GM21515 (cell line): ENCODE results near the gene CCDC148.

Source experiments
- ATAC-seq: cut with Tn5 transposase; IDR thresholded peaks from one replicate; pipeline ENCODE4 v1.9.1; 2021; ENCODE audit not compliant: unreplicated experiment

The CCDC148 gene

DNA sequence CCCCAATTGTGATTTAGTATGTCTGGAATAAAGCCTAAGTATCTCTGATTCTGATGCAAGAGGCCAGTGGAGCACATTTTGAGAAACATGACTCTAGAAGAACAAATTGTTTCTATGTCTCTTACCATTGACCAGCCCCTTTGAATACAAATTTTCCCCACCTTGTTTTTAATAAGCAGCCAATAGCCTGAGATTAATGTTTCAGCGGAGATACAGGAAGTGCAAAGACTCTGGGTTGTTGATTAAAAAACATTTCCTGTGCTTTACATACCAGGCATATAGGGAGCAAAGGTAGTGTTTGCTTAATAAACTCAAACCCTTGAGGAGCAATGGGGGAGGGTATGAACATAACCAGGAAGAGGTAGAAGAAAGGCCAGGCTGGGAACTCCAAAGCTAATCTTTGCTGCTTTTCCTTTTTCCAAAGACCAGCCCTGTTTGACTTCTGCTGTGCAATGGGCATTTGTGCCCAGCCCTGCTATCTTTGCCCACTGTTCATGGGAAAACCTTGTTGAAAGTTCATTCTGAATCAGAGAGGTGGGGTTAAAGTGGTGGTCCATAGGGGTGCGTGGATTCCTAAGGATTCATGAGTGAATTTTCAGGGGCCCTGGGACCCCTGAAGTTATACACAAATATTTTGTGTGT lies 325.6 kb downstream of the CCDC148 start:
- no peak for ATAC-seq

DNA sequence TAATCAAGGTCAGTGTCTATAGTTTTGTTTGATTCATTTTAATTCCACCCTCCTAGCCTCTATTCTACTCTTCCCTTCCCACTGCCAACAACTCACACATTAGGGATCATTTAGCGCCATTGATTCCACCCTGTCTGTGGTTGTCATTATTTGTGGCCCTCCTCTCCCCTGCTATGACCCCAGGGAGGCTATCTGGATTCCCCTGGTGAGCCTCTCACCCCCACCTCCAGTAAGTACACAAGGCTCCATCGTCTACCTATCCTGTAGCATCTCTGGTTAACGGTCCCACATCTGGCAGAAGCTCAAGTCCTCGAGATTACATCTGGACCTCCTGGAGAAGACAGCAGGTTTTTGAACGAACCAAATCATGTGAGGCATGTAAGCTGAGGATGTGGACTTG lies 327.5 kb downstream of the CCDC148 start:
- no peak for ATAC-seq

DNA sequence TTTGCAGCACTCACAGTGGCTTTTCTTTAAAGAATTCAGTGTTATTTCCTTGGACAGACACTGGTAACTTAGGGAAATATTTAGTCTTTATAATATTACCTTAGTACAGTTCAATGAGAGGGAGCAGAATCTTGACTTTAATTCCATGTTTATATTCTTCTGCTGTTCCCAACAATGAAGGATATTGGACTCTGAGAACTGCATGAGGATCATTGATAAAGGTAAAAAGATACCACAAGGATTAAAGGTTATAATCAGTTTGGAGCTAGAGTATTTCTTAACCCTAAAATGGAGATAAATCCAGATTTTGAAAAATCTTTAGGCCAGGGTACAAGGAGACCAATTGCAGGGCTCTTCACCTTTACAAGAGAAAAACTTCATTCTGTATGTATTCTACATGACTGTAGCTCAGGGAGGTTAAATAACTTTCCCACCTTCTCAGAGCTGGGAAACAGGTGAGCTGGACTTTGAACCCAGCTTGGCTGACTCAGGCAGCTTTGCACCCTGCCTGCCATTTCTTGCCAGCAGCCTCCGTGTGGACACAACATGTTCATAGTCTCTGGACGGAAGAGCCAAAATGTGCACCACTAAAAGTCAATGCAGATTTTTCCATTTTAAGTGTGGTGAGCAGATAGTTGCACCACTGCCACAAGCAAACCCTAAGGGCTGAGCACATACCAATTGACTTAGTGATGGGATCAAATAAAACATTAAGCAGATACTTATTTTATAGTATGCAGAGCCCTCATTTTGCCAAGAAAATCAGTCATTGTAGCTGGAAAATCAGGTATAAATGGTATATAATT lies 328.2 kb downstream of the CCDC148 start:
- no peak for ATAC-seq

DNA sequence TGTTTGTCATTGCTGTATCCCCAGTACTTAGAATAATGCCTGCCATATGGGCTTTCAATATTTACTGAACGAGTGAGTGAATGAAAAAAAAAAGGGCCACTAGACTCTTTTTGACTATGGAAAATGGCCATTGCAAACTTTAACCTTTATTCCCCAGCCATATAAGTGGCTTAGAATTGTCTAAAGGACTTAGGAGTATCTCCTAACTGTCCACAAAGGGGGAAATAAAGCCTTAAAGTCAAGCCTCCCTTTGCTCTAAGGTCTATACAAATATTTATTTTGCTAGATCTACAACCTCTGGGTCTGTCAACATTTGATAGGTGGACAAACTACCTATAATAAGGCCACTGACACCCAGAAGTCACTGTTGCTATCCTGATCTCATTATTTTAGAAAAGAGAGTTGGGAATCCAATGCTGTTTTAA lies 329.2 kb downstream of the CCDC148 start:
- ATAC-seq, result no peak

DNA sequence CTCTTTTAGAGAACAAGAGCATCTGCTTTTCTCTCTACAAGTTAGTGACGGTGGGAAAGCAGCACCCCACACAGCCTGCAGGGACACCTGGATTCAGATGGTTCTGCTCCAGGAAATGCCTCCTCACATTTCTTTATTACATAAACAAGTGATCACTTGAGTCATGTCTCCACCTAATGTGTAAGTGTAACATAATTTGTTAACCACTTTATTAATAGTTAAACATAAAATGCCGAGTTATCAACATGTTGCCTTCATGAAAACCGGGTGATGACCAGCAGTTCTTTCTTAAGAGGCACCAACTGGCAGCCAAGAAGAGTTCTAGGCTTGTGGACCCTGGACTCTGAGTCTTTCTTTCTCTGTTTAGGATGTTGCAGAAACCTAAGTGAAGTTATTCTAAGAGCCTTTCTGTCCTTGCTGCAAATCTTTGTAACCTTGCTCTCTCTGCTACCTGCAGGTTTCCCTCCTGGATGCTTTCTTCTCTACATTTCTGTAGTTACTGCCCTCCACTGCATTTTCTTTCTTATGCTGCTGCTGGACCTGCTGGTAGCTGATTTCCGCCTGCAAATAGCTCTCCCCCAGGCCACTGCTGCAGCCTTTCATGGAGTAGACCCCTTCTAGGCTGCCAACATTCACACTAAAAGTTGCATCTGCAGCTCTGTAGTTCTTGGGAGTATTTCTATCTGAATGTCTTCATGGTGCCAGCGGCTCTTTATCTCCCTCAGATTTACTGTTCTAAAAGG lies 330.6 kb downstream of the CCDC148 start:
- ATAC-seq, result no peak

DNA sequence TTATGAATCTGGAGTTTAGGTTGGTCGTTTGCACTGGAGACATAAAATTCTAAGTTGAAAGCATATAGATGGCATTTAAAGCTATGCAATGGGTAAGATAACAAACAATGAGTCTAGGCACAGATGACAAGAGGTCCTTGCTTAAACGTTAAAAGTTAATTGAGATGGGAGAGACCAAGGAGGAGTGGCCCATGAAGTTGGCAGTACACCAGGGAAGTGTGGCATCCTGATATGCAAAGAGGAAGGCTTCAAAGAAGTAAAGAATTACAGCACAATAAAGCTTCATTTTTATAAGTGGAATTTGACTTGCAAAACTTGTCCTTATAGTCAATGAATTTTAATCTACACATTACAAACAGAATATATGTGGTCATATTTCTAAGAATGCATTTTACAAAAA lies 331.7 kb downstream of the CCDC148 start:
- ATAC-seq, result no peak
